H9 (cell line): ENCODE measurements around the gene SRSF4. TPM values are rescaled to one million over a fixed set of nuclear protein-coding genes. Genes with fewer than 3 reads are reported as not detected.
A peak's percentile ranks its signal among the peaks of the same experiment; 100 is the strongest.

ENCODE experiments used
- DNase-seq: peaks from one replicate; pipeline ENCODE4 v3.0.0-alpha.2; 2017
- H2AFZ ChIP-seq: one replicate; pipeline ENCODE4 v1.6.1; 2013; ENCODE audit warnings: mild to moderate bottlenecking, low read length, control low read depth, moderate library complexity
- H2AK5ac ChIP-seq: 2 replicates; pipeline ENCODE4 v1.6.1; 2013; ENCODE audit warnings: low read length, control low read depth, mixed read lengths; ENCODE audit not compliant: insufficient read length
- H2BK120ac ChIP-seq: one replicate; pipeline ENCODE4 v1.6.1; 2013; ENCODE audit warnings: low read depth, mild to moderate bottlenecking, low read length, control low read depth, inconsistent platforms; ENCODE audit not compliant: poor library complexity, severe bottlenecking
- H2BK12ac ChIP-seq: 2 replicates; pipeline ENCODE4 v1.6.1; 2013; ENCODE audit warnings: low read length, control low read depth, mixed read lengths, low read depth; ENCODE audit not compliant: insufficient read length
- H2BK15ac ChIP-seq: 2 replicates; pipeline ENCODE4 v1.6.1; 2013; ENCODE audit warnings: low read depth, low read length, control low read depth
- H2BK20ac ChIP-seq: one replicate; pipeline ENCODE4 v1.6.1; 2013; ENCODE audit warnings: low read depth, mild to moderate bottlenecking, low read length, control low read depth, inconsistent platforms; ENCODE audit not compliant: poor library complexity, severe bottlenecking
- H2BK5ac ChIP-seq: 2 replicates; pipeline ENCODE4 v1.6.1; 2013; ENCODE audit warnings: low read length, control low read depth, mixed read lengths; ENCODE audit not compliant: insufficient read length
- H3K14ac ChIP-seq: 2 replicates; pipeline ENCODE4 v1.6.1; 2013; ENCODE audit warnings: low read length, control low read depth; ENCODE audit not compliant: insufficient read depth
- H3K18ac ChIP-seq: 2 replicates; pipeline ENCODE4 v1.6.1; 2013; ENCODE audit warnings: low read depth, mild to moderate bottlenecking, mixed read lengths, low read length, control low read depth; ENCODE audit not compliant: insufficient read length
- H3K23ac ChIP-seq: 2 replicates; pipeline ENCODE4 v1.6.1; 2013; ENCODE audit warnings: low read length, control low read depth, mixed read lengths, low read depth; ENCODE audit not compliant: insufficient read length
- H3K23me2 ChIP-seq: 2 replicates; pipeline ENCODE4 v1.6.1; 2013; ENCODE audit warnings: low read depth, mild to moderate bottlenecking, mixed read lengths, low read length, control low read depth; ENCODE audit not compliant: insufficient read length, poor library complexity, severe bottlenecking
- H3K27ac ChIP-seq: 2 replicates; pipeline ENCODE4 v1.5.1; 2013; ENCODE audit warnings: low read length, control low read depth, mixed read lengths, low read depth; ENCODE audit not compliant: insufficient read length
- H3K27me3 ChIP-seq: 2 replicates; pipeline ENCODE4 v1.6.1; 2013; ENCODE audit warnings: low read length, control low read depth, inconsistent platforms; ENCODE audit not compliant: insufficient read depth
- H3K4ac ChIP-seq: 2 replicates; pipeline ENCODE4 v1.6.1; 2013; ENCODE audit warnings: low read depth, mild to moderate bottlenecking, control low read depth, inconsistent platforms, low read length, moderate library complexity
- H3K4me1 ChIP-seq: 2 replicates; pipeline ENCODE4 v1.6.1; 2013; ENCODE audit warnings: low read length, control low read depth, inconsistent platforms; ENCODE audit not compliant: insufficient read depth
- H3K4me2 ChIP-seq: 2 replicates; pipeline ENCODE4 v1.6.1; 2013; ENCODE audit warnings: low read length, control low read depth, mixed read lengths; ENCODE audit not compliant: insufficient read length, insufficient read depth
- H3K56ac ChIP-seq: 2 replicates; pipeline ENCODE4 v1.6.1; 2013; ENCODE audit warnings: low read depth, mild to moderate bottlenecking, mixed read lengths, low read length, control low read depth; ENCODE audit not compliant: insufficient read length
- H3K79me1 ChIP-seq: 2 replicates; pipeline ENCODE4 v1.6.1; 2013; ENCODE audit warnings: low read depth, mild to moderate bottlenecking, moderate library complexity, low read length, control low read depth, inconsistent platforms; ENCODE audit not compliant: insufficient read depth, poor library complexity, severe bottlenecking
- H3K79me2 ChIP-seq: 2 replicates; pipeline ENCODE4 v1.6.1; 2013; ENCODE audit warnings: low read length, control low read depth, inconsistent platforms; ENCODE audit not compliant: insufficient read depth
- H3K9ac ChIP-seq: 2 replicates; pipeline ENCODE4 v1.6.1; 2013; ENCODE audit warnings: low read length, control low read depth, mixed read lengths; ENCODE audit not compliant: insufficient read length; ENCODE audit errors: extremely low read depth
- H3K9me3 ChIP-seq: one replicate; pipeline ENCODE4 v1.6.1; 2013; ENCODE audit warnings: low read depth, low read length, inconsistent platforms; ENCODE audit not compliant: control insufficient read depth
- H3T11ph ChIP-seq: one replicate; pipeline ENCODE4 v1.6.1; 2013; ENCODE audit warnings: mild to moderate bottlenecking, low read length, control low read depth, inconsistent platforms
- H4K20me1 ChIP-seq: one replicate; pipeline ENCODE4 v1.6.1; 2013; ENCODE audit not compliant: control insufficient read depth, insufficient read length, insufficient read depth
- H4K5ac ChIP-seq: 2 replicates; pipeline ENCODE4 v1.6.1; 2013; ENCODE audit warnings: low read depth, mild to moderate bottlenecking, mixed read lengths, low read length, control low read depth; ENCODE audit not compliant: insufficient read length
- H4K8ac ChIP-seq: replicated peaks from 2 replicates; pipeline ENCODE4 v1.6.1; 2013; ENCODE audit warnings: low read length, control low read depth, mixed read lengths, low read depth; ENCODE audit not compliant: insufficient read length
- H4K91ac ChIP-seq: 2 replicates; pipeline ENCODE4 v1.6.1; 2013; ENCODE audit warnings: low read depth, mild to moderate bottlenecking, moderate library complexity, mixed read lengths, low read length, control low read depth; ENCODE audit not compliant: insufficient read length
- H3K27ac Mint-ChIP-seq, 3 experiments: 2 replicates in 2 of 3; 3 replicates in 1 of 3; pipeline ENCODE4 v1.8.0; 2020 to 2021; ENCODE audit warnings: mixed read lengths in 3 of 3, mild to moderate bottlenecking in 1 of 3, moderate library complexity in 1 of 3
- H3K27me3 Mint-ChIP-seq: 2 replicates; pipeline ENCODE4 v1.8.0; 2021; ENCODE audit warnings: low read depth, mild to moderate bottlenecking, moderate library complexity, mixed read lengths
- H3K36me3 Mint-ChIP-seq, 3 experiments: 2 replicates in 2 of 3; 3 replicates in 1 of 3; pipeline ENCODE4 v1.8.0; 2020 to 2021; ENCODE audit warnings: low read depth in 3 of 3, mixed read lengths in 3 of 3; ENCODE audit not compliant: insufficient read depth in 1 of 3
- H3K4me1 Mint-ChIP-seq, 2 experiments: 2 replicates each; pipeline ENCODE4 v1.8.0; 2020; ENCODE audit warnings: mixed read lengths in 2 of 2
- H3K4me3 Mint-ChIP-seq, 2 experiments: 2 replicates in 1 of 2; 3 replicates in 1 of 2; pipeline ENCODE4 v1.8.0; 2020 to 2021; ENCODE audit warnings: mild to moderate bottlenecking in 2 of 2, mixed read lengths in 2 of 2, moderate library complexity in 1 of 2
- H3K9me3 Mint-ChIP-seq, 2 experiments: 2 replicates in 1 of 2; 3 replicates in 1 of 2; pipeline ENCODE4 v1.8.0; 2020; ENCODE audit warnings: mild to moderate bottlenecking in 2 of 2, mixed read lengths in 2 of 2, moderate library complexity in 1 of 2
- CTCF ChIP-seq: fragments of 200-600 bp; sonication (generic); conservative IDR thresholded peaks from 3 replicates; pipeline ENCODE4 v1.8.0; 2021; ENCODE audit warnings: antibody characterized with exemption, mild to moderate bottlenecking
- WGBS: extraction: QIAGEN DNeasy Blood & Tissue Kit; methylation state at CpG from one replicate; pipeline ENCODE4 v1.1.7; 2013; ENCODE audit warnings: missing lambda C conversion rate, low lambda C conversion rate, mixed read lengths; ENCODE audit not compliant: insufficient read length; ENCODE audit errors: extremely low coverage; 5-methylcytosine and 5-hydroxymethylcytosine counted together
- long read RNA-seq: library from polyadenylated mRNA; unstranded; transcript quantifications from one replicate; pipeline ENCODE4 v2.0.0, GENCODE V29; 2020
- total RNA-seq: library from RNA; stranded (reverse); gene quantifications from 2 replicates; pipeline ENCODE4 v1.2.1, GENCODE V29; 2021

Gene SRSF4
- total RNA-seq = 89.8 and 90.6 TPM in 2 replicates
- long read RNA-seq, transcript SRSF4-202 (5 exons, 1,264 nt) = minor isoform, 60 of 855 reads
- long read RNA-seq, transcript SRSF4-201 (6 exons, 2,387 nt) = major isoform, 735 of 855 reads
- long read RNA-seq, partial matches to known transcripts = 6 of 855 reads
- long read RNA-seq, other reads (novel, unspliced or antisense) = 54 of 855 reads

- Histone ChIP-seq H3K56ac (no peak within 1 kb of the TSS), H3T11ph (no peak within 1 kb of the TSS), H4K5ac (no peak within 1 kb of the TSS), H3K4me1 (peaks cover 5% of the 10 kb centered on the region; the same call in 1 of the 2 replicates), H4K20me1 (no peaks in the 10 kb centered on the region), H2BK120ac (peak within 1 kb of the TSS; percentile 58), H2BK15ac (no peak within 1 kb of the TSS), H3K14ac (peak within 1 kb of the TSS; percentile 98), H3K27ac (peak within 1 kb of the TSS; percentile 74), H2AK5ac (no peak within 1 kb of the TSS), H3K4me2 (peak within 1 kb of the TSS; percentile 99), H2BK12ac (no peak within 1 kb of the TSS), H4K8ac (no peak within 1 kb of the TSS), H3K4ac (peak within 1 kb of the TSS; percentile 40; the same call in 1 of the 2 replicates), H3K9ac (peak within 1 kb of the TSS; percentile 93), H2BK20ac (no peak within 1 kb of the TSS), H2AFZ (no peak within 1 kb of the TSS), H2BK5ac (no peak within 1 kb of the TSS), H3K23me2 (peaks cover 6% of the 10 kb centered on the region), H4K91ac (no peak within 1 kb of the TSS), H3K9me3 (no peaks in the 10 kb centered on the region), H3K18ac (peak within 1 kb of the TSS; percentile 92), H3K79me2 (peaks cover 37% of the 10 kb centered on the region), H3K27me3 (no peaks in the 10 kb centered on the region), H3K23ac (no peak within 1 kb of the TSS), H3K79me1 (peaks cover 5% of the 10 kb centered on the region)
- Mint-ChIP-seq H3K4me1 (peaks cover 36 to 39% of the 10 kb centered on the region in 2 experiments), H3K27me3 (no peaks in the 10 kb centered on the region), H3K36me3 (peaks cover 20 to 29% (median 25%) of the 10 kb centered on the region in 3 experiments), H3K27ac (peak within 1 kb of the TSS; percentile 98 to 99 (median 99)), H3K4me3 (peak within 1 kb of the TSS; percentile 95 to 96), H3K9me3 (no peaks in the 10 kb centered on the region)
- DNase-seq = peak; percentile 99
- TF ChIP-seq CTCF = peak; percentile 75
- WGBS = no CpG with 5 or more reads among the region's 100 CpGs
Measured at GRCh38 chr1:29181413-29182225, at the start of gene SRSF4. TSS of gene SRSF4 (minus strand) at chr1:29181900. CDS start at chr1:29181752, 148 bp downstream.
